GM21447 (cell line): Measurements from ENCODE around the gene NFKBIA.
"Not testable (repeated sequence)": the region's sequence is repeated elsewhere in the genome, so short reads cannot be mapped to it uniquely, and the experiment has no call there.

ENCODE experiments used
- ATAC-seq: cut with Tn5 transposase; IDR thresholded peaks from one replicate; pipeline ENCODE4 v1.9.1; 2021; ENCODE audit not compliant: unreplicated experiment

Gene NFKBIA, protein sequence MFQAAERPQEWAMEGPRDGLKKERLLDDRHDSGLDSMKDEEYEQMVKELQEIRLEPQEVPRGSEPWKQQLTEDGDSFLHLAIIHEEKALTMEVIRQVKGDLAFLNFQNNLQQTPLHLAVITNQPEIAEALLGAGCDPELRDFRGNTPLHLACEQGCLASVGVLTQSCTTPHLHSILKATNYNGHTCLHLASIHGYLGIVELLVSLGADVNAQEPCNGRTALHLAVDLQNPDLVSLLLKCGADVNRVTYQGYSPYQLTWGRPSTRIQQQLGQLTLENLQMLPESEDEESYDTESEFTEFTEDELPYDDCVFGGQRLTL

DNA sequence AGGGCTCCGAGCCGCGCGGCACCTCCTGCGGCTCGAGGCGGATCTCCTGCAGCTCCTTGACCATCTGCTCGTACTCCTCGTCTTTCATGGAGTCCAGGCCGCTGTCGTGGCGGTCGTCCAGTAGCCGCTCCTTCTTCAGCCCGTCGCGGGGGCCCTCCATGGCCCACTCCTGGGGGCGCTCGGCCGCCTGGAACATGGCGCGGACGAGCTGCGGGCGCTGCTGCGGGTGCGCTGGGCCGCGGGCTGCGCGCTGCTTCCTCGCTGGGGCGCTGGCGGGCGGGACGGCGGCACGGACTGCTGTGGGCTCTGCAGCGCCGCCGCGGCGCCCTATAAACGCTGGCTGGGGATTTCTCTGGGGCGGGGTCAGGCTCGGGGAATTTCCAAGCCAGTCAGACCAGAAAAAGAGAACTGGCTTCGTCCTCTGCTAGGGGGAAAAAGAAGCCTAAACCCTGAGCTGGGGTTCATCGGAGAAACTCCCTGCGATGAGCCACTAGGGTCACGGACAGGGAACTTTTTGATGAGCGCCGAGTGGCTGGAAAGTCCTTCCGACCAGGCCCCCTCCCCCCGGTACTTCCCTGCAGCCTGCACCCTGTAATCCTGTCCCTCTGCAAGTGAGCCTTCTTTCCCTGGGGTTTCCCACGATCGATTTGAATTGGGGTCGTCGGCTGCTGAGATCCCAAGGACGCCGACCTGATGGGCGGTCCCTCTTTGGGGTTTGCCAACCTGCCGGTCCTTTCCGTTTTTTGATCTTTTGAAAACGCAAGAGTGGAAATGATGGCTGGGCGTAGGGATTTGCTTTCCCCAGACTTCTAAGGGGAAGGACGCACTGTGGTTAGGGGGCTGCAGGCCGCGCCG, at the start of gene NFKBIA:
TSS of gene NFKBIA (minus strand) at position 301 of the 855 bp plus-strand sequence. CDS start at position 196, 105 bp downstream.
- ATAC-seq: peak; percentile 63

DNA sequence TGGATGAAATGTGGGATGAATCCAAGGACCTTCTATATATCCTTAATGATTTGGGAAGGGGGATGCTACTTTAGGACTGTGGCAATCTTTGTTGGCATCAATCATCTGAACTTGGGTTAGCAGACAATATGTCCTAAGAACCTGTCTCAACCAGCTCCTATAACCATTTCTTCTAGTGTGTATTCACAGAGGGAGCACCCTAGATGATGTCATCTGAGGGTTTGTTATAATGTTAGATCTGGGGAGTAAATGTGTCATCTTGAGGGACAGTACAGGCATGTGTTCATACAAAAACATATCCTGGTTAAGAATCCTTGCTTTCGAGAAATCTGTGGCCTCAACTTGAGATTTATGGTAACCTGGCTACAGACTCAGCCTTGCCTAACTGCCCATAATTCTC, 41.9 kb upstream of the NFKBIA start:
- ATAC-seq: no peak

DNA sequence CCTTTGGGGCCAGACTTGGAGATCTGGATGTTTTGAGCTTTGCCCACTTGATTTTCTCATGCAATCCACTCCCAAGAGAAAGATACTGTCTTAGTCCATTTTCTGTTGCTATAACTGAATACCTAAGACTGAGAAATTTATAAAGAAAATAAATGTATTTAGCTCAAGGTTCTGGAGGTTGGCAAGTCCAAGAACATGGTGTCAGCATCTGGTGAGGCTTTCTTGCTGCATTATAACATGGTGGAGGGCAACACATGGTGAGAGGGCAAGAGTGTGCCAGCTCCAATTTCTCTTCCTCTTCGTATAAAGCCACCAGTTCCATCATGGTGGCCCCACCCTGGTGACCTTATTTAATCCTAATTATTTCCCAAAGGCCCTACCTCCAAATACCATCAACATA, 39.6 kb upstream of the NFKBIA start:
- ATAC-seq: no peak

DNA sequence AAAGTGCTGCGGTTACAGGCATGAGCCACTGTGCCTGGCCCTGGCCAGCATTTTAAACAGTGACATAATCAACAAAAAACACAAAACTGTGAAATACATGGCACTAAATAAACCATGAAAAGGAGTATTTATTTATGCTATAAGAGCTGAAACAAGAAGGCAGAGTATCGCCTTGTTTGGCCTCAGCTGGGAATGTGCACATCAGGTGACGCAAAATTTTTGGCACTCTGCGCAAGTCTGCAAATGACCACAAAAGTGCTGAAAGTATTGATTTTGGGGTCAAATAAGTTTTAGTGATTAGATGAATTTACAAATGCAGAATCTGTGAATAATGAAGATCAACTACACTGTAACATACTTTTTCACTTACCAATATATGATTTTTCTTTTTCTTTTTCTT, 36.6 kb upstream of the NFKBIA start:
- no peak for ATAC-seq

DNA sequence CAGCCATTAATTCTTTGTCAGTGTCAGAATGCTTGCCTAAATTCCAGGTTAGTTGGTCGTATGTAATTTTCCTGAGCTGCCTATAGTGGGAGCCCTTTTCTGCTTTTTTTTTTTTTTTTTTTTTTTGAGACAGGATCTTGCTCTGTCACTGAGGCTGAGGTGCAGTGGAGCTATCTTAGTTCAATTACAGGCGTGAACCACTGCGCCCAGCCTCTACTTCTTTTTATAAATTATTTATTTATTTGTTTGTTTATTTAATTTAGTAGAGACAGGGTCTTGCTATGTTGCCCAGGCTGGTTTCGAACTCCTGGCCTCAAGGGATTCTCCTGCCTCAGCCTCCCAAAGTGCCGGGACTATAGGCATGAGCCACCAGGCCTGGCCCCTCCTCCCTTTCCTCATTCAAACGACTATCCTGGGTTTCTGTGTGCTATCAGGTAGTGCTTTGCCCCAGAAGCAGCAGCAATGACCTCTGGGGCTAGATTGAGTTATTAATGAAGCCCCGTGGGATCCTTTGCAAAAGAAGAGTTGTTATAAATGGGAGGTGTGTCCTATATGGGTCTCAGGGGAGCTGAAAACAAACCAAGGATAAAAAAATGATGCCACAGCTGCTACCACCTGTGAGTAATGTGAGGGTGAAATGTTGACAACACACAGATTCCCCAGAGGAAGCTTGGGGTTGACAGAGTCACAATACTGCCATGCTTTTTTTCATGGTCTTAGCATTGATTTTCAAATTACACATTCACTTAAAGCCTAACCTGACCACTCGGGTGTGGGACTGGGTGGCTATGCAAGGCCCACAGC, 34.6 kb upstream of the NFKBIA start:
- ATAC-seq: no peak

DNA sequence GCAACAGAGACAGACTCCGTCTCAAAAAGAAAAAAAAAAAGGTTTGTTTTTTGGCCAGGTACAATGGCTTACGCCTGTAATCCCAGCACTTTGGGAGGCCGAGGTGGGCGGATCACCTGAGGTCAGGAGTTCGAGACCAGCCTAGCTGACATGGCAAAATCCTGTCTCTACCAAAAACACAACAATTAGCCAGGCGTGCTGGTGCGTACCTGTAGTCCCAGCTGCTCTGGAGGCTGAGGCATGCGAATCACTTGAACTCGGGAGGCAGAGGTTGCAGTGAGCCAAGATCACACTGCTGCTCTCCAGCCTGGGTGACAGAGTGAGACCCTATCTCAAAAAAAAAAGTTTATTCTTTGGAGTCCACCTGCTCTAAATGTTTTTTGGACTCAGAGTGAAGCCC, 33.9 kb upstream of the NFKBIA start:
- not testable (repeated sequence) for ATAC-seq

DNA sequence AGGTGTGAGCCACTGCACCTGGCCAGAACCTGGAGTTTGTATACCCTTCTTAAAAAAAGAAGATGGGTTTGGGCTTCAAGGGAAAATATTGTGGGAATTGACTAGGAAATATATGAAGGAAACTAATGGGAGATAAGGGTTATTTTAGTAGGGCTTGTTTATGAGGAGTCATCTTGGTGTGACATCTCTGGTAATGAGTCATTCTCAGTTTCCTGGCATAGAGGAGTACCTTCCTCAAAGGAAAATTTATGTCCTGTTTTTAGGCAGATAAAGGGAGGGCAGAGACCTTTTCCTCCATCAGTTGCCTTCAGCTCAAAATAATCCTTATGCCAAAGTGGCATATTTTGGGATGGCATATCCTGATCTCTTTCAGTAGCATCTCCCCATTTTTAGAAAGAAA, 30.6 kb upstream of the NFKBIA start:
- no peak for ATAC-seq

DNA sequence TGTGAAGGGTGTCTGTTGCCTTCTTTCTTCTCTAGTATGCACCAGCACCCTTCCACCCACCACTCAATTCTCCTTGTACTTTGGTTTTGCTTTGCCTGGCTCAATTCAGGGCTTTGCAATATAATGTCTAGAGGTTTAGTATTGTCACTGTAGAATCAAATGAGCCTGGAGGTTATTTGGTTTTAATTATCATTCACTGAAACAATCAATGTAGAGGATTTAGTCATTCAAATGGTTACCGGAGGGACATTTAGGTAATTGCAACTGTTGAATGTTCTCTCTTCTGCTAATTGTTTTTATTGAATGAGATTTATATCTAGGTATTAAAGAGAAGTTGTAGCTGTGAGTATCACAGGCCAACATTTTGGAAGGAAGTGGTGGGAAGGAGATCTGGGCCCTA, 29.3 kb upstream of the NFKBIA start:
- ATAC-seq: no peak

DNA sequence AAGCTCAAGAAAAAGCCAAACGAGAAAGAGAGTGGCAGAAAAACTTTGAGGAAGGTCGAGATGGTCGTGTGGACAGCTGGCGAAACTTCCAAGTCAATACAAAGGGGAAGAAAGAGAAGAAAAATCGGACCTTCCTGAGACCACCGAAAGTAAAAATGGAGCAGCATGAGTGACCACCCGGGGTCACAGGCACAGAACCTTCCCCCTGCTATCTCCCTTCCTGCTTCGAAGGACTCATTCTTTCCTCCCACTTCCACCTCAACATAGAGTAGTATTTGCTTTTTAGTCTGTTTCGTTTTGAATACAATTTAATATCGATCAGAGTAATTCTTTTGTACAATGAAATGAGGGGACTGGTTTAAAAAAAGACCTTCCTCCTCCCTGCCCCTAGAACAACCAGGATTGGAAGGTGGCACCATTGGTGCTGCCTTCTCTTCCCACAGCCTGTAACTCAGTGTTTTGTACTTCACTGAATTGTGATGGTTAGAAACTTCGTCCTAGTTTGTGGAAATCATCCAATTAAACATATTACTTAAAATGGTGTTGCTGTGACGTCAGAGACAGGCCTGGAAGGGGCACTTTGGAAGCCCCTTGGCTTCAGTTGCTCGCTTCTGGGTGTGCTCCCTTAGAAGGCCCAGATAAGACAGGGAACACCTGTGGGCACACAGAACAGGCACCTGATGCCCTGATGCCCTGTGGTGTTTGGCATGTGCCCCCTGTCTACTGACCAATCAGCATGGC, 26.1 kb upstream of the NFKBIA start:
- no peak for ATAC-seq

DNA sequence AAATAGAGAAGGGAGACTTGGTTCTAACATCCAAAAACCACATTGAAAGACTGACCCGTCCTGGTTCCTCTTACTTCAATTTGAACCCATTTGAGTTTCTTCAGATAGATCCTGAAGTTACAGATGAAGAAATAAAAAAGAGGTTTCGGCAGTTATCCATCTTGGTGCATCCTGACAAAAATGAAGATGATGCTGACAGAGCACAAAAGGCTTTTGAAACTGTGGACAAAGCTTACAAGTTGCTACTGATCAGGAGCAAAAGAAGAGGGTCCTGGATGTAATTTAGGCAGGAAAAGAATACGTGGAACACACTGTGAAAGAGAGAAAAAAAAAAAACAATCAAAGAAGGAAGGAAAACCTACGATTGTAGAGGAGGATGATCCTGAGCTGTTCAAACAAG, 25.4 kb upstream of the NFKBIA start:
- no peak for ATAC-seq

DNA sequence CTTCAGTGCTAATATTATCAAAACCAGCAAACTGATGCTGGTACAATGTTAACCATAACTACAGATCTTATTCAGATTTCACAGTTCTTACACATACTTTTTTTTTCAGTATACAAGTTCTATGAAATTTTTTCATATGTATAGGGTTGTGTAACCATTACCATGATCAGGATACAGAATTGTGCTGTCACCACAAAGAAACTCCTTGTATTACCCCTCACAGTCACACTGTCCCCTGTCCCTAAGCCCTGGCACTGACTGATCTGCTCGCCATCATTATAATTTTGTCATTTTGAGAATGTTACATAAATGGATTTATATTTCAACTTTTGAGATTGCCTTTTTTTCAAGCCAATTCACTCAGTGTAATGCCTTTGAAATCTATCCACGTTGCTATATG, 21.3 kb upstream of the NFKBIA start:
- no peak for ATAC-seq

DNA sequence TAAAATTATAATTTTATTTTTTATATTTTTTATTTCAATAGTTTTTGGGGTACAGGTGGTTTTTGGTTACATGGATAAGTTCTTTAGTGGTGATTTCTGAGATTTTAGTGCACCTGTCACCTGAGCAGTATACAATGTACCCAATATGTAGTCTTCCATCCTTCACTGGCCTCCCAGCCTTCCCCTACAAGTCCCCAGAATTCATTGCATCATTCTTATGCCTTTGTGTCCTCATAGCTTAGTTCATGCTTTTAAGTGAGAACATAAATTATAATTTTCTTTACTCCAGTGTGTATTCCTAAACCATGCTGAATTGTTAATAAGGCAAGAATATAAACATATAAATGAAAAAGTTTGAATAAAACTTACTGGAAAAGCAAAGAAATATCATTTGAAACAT, 19.1 kb upstream of the NFKBIA start:
- ATAC-seq: no peak

DNA sequence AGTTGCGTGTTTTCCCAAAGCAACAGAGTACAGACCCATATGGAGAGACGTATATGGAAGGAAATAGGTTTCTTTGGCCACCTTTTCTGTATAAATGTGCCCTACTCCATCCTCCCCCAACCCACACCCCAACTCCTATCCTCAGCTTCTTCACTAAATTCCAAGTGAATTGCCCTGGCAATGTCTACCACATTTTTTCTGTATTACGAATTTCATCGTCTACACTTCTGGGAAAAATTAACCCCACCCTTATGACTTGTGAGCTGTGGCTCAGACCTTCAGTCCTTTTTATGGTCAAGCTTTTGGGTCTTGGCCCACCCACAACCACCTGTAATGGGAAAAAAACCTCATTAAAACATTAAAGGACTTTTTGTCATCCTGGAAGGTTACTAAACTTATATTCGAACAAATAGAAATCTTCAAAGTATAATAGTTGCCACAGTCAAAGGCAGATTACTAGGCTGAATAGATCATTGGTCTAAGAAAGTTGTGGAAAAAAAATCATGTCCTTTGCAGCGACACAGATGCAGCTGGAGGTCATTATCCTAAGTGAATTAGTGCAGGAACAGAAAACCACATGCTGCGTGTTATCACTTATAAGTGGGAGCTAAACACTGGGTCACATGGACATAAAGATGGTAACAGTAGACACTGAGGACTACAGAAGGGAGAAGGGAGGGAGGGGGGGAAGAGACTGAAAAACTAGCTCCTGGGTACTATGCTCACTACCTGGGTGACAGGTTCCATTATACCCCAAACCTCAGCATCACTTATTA, 15.7 kb upstream of the NFKBIA start:
- ATAC-seq: no peak

DNA sequence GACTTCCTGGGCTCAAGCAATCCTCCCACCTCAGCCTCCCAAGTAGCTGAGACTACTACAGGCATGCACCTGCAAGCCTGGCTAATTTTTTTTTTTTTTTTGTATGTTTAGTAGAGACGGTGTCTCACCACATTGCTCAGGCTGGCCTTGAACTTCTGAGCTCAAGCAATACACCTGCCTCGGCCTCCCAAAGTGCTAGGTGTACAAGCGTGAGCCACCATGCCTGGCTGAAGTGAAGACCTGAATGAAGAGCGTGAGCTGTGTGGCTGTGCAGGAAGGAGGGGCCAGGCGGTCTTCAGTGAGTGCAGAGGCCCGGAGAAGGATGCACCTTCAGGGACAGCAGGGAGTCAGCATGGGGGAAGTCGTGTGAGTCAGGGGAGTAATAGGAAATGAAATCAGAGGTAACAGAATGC, 14.9 kb upstream of the NFKBIA start:
- no peak for ATAC-seq

DNA sequence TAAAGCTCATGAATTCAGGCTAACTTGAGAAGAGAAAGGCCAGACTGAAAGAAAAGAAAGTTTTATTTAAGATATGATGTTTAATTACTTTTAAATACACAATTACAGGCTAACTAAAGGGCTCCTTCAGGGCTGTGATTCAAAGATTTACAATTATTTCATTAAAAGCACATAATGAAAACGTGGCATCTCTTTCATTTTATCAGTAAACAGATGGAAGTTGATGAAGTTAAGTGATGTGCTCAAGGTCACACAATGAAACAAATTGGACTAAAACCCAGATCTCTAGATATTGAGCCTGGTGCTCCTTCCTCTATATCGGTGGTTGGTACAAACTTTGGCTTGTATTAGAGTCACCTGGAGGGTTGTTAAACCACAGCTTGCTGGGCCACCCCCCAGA, 13.5 kb upstream of the NFKBIA start:
- no peak for ATAC-seq

DNA sequence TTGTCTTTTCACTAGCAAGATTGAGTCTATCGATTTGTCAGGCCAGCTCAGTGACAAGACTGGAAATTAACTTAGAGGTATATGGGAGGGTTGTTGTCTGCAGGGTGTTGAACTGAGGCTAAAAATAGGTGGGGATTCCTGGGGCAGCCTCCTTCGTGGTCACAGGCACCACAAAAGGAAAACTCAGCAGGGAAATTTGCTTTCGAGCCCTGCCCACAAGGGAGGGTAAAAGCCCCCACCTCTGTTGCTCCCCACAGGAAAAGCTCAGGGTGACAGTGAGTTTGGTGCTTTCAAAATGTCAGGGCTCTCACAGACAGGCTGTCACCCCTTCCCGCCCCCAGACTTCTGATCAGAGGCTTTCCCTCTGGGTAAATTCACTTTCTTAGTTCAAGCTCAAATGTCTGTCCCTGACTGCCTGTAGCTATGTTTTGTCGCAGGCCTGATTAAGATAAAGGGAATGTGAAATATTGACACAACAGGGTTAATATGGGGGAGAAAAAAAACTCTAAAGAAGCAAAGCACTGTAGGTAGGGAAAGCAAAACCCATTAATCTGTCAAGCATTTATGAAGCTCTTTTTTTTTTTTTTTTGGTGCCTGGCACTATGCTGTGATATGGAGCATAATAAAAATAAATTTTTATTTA, 11.7 kb upstream of the NFKBIA start:
- peak; percentile 62 for ATAC-seq

DNA sequence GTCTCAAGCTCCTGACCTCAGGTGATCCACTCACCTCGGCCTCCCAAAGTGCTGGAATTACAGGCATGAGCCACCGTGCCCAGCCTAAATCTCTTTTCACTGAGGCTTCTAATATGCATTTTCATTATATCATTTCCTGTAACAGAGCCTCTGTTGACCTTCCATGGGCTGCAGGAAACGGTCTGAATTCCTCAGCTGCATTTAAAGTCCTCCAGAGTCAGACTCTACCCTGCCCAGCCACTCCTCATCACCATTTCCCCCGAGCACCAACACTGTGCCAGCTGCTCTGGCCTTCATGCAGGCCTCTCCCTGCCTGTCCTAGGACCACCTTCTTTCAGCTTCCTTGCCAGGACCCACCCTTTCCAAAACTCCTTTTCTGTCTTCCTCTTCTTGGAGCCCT, 9.8 kb upstream of the NFKBIA start:
- ATAC-seq: no peak

DNA sequence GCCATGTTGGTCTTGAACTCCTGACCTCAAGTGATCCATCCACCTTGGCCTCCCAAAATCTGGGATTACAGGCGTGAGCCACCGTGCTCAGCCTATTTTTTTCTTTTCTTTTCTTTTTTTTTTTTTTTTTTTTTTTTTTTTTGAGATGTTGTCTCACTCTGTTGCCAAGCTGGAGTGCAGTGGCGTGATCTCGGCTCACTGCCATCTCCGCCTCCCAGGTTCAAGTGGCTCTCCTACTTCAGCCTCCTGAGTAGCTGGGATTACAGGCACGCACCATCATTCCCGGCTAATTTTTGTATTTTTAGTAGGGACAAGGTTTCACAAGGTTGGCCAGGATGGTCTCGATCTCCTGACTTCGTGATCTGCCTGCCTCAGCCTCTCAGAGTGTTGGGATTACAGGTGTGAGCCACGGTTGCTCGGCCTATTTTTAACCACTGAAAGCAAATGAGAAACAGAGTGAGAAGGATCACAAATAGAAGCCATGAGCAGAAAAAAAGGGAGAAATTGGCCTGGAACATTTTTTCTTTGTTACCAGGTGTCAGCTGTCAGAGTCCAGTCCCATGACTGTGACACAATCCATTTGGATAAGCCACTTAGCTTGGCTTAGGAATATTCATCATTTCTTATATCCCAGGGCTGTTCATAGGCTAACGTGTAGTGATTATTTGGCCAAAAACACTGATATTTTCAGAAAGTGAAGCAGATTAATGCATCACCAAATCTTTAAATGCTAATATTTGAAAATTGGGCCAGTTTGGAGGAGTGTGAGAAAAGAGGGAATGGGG, 7.9 kb upstream of the NFKBIA start:
- ATAC-seq: no peak

DNA sequence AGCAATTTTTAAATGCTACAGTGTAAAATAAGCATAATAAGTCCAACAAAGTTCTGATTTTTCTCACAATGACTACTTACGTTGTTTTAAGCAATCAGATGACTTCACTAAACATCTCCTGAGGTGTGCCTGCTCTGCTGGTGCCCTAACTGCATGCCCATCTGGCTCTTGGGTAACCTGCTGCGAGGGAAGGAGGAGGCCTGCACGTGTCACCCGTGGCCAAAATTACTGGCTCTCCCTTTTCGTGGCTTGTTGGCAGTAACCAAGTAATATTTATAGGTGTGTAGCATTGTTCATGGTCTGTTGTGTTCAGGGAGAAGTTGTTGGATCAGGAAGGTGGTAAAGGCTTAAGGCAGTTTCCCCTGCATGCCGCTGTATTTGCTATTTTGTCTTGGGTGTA, 6.3 kb upstream of the NFKBIA start:
- no peak for ATAC-seq
